ENCODE measurements around the gene HOXC12.

Gene HOXC12

GRCh38 chr12:53931844-53932581, 22.7 kb upstream of the HOXC12 start:
- Histone ChIP-seq H3K14ac (ENCODE audit: low read length) (no peak overlapping the region), H3K4me1 (ENCODE audit: control insufficient read depth in 1 of 2, insufficient read depth in 2 of 2, low read length in 2 of 2) (peaks cover 0 to 6% of the 10 kb centered on the region in 2 experiments), H3K79me2 (ENCODE audit: control insufficient read depth, insufficient read depth, low read length, poor library complexity) (no peaks in the 10 kb centered on the region), H3K79me1 (ENCODE audit: low read length) (no peaks in the 10 kb centered on the region), H3K36me3 (ENCODE audit: control insufficient read depth in 1 of 2, insufficient read depth in 2 of 2, low read length in 2 of 2) (no peaks in the 10 kb centered on the region), H2AK5ac (ENCODE audit: low read length) (no peak overlapping the region), H2BK12ac (ENCODE audit: low read length) (no peak overlapping the region), H3K4me2 (ENCODE audit: low read length) (no peak overlapping the region), H3K4me3 (ENCODE audit: low read depth, low read length) (no peak overlapping the region), H3K9me3 (ENCODE audit: insufficient read depth, low read depth, low read length) (peaks cover 12% of the 10 kb centered on the region), H3K9ac (ENCODE audit: low read length) (no peak overlapping the region), H4K12ac (ENCODE audit: low read depth, low read length) (no peak overlapping the region), H3K4ac (ENCODE audit: low read depth, low read length) (no peak overlapping the region), H2AFZ (ENCODE audit: insufficient read depth, low read length, poor library complexity) (no peak overlapping the region), H3K23ac (ENCODE audit: low read length) (no peak overlapping the region), H3K27ac (ENCODE audit: low read depth, low read length) (no peak overlapping the region), H4K91ac (ENCODE audit: low read depth, low read length) (no peak overlapping the region), H3K27me3 (ENCODE audit: insufficient read depth, low read length) (peaks cover 83% of the 10 kb centered on the region), H2BK120ac (ENCODE audit: insufficient read depth, low read length, poor library complexity) (no peak overlapping the region), H4K8ac (ENCODE audit: low read depth, low read length) (no peak overlapping the region), H2BK5ac (ENCODE audit: low read depth, low read length, poor library complexity) (no peak overlapping the region), H3K18ac (ENCODE audit: low read length) (no peak overlapping the region)
- WGBS (ENCODE audit: extremely low coverage, insufficient coverage, insufficient read length): no CpG with 5 or more reads among the region's 4 CpGs
- DNase-seq: no peak

GRCh38 chr12:53932915-53933314, 21.8 kb upstream of the HOXC12 start:
- H3K18ac ChIP-seq (ENCODE audit: low read length): no peak overlapping the region

GRCh38 chr12:53935383-53936341, 19.0 kb upstream of the HOXC12 start:
- Histone ChIP-seq H4K8ac (ENCODE audit: low read depth, low read length) (no peak overlapping the region), H2BK5ac (ENCODE audit: low read depth, low read length, poor library complexity) (no peak overlapping the region), H3K4me1 (ENCODE audit: control insufficient read depth in 1 of 2, insufficient read depth in 2 of 2, low read length in 2 of 2) (peaks cover 3 to 6% of the 10 kb centered on the region in 2 experiments), H2AFZ (ENCODE audit: insufficient read depth, low read length, poor library complexity) (no peak overlapping the region), H4K91ac (ENCODE audit: low read depth, low read length) (no peak overlapping the region), H3K18ac (ENCODE audit: low read length) (no peak overlapping the region), H3K9me3 (ENCODE audit: insufficient read depth, low read depth, low read length) (peaks cover 6% of the 10 kb centered on the region), H3K23ac (ENCODE audit: low read length) (no peak overlapping the region), H3K14ac (ENCODE audit: low read length) (no peak overlapping the region), H3K4ac (ENCODE audit: low read depth, low read length) (no peak overlapping the region), H3K27me3 (ENCODE audit: insufficient read depth, low read length) (peaks cover 72% of the 10 kb centered on the region), H2BK12ac (ENCODE audit: low read length) (no peak overlapping the region), H3K79me1 (ENCODE audit: low read length) (peaks cover 19% of the 10 kb centered on the region), H3K4me3 (ENCODE audit: low read depth, low read length) (no peak overlapping the region), H4K12ac (ENCODE audit: low read depth, low read length) (no peak overlapping the region), H3K4me2 (ENCODE audit: low read length) (peak overlapping the region; percentile 41), H3K79me2 (ENCODE audit: control insufficient read depth, insufficient read depth, low read length, poor library complexity) (peaks cover 13% of the 10 kb centered on the region), H2AK5ac (ENCODE audit: low read length) (no peak overlapping the region), H2BK120ac (ENCODE audit: insufficient read depth, low read length, poor library complexity) (no peak overlapping the region), H3K36me3 (ENCODE audit: control insufficient read depth in 1 of 2, insufficient read depth in 2 of 2, low read length in 2 of 2) (no peaks in the 10 kb centered on the region), H3K27ac (ENCODE audit: low read depth, low read length) (no peak overlapping the region), H3K9ac (ENCODE audit: low read length) (no peak overlapping the region)
- DNase-seq: no peak
- no CpG with 5 or more reads among the region's 49 CpGs for WGBS (ENCODE audit: extremely low coverage, insufficient coverage, insufficient read length)

More at GRCh38 chr12:53932915-53933314, 21.8 kb upstream of the HOXC12 start:
- H3K27me3 ChIP-seq (ENCODE audit: insufficient read depth, low read length): peaks cover 83% of the 10 kb centered on the region
- no peak overlapping the region for H3K4ac ChIP-seq (ENCODE audit: low read depth, low read length)
- H3K23ac ChIP-seq (ENCODE audit: low read length): no peak overlapping the region
- no peak for DNase-seq
- no peak overlapping the region for H3K14ac ChIP-seq (ENCODE audit: low read length)
- no peak overlapping the region for H4K8ac ChIP-seq (ENCODE audit: low read depth, low read length)
- no peak overlapping the region for H3K27ac ChIP-seq (ENCODE audit: low read depth, low read length)
- H3K9ac ChIP-seq (ENCODE audit: low read length): no peak overlapping the region
- H4K91ac ChIP-seq (ENCODE audit: low read depth, low read length): no peak overlapping the region
- no peaks in the 10 kb centered on the region for H3K79me1 ChIP-seq (ENCODE audit: low read length)
- no peak overlapping the region for H2BK120ac ChIP-seq (ENCODE audit: insufficient read depth, low read length, poor library complexity)
- H3K4me3 ChIP-seq (ENCODE audit: low read depth, low read length): no peak overlapping the region
- H3K79me2 ChIP-seq (ENCODE audit: control insufficient read depth, insufficient read depth, low read length, poor library complexity): no peaks in the 10 kb centered on the region
- peaks cover 12% of the 10 kb centered on the region for H3K9me3 ChIP-seq (ENCODE audit: insufficient read depth, low read depth, low read length)
- H3K4me2 ChIP-seq (ENCODE audit: low read length): no peak overlapping the region
- no peak overlapping the region for H4K12ac ChIP-seq (ENCODE audit: low read depth, low read length)
- no peak overlapping the region for H2BK5ac ChIP-seq (ENCODE audit: low read depth, low read length, poor library complexity)
- H2BK12ac ChIP-seq (ENCODE audit: low read length): no peak overlapping the region
- peaks cover 0 to 3% of the 10 kb centered on the region in 2 experiments for H3K4me1 ChIP-seq (ENCODE audit: control insufficient read depth in 1 of 2, insufficient read depth in 2 of 2, low read length in 2 of 2)
- H2AFZ ChIP-seq (ENCODE audit: insufficient read depth, low read length, poor library complexity): no peak overlapping the region
- H3K36me3 ChIP-seq (ENCODE audit: control insufficient read depth in 1 of 2, insufficient read depth in 2 of 2, low read length in 2 of 2): no peaks in the 10 kb centered on the region
- WGBS (ENCODE audit: extremely low coverage, insufficient coverage, insufficient read length): no CpG with 5 or more reads among the region's 4 CpGs
- no peak overlapping the region for H2AK5ac ChIP-seq (ENCODE audit: low read length)

GRCh38 chr12:53937099-53937498, 17.6 kb upstream of the HOXC12 start:
- H4K12ac ChIP-seq (ENCODE audit: low read depth, low read length): no peak overlapping the region
- peaks cover 21% of the 10 kb centered on the region for H3K79me1 ChIP-seq (ENCODE audit: low read length)

More at GRCh38 chr12:53937099-53937498, 17.6 kb upstream of the HOXC12 start:
- Histone ChIP-seq H3K36me3 (ENCODE audit: control insufficient read depth in 1 of 2, insufficient read depth in 2 of 2, low read length in 2 of 2) (no peaks in the 10 kb centered on the region), H2AK5ac (ENCODE audit: low read length) (no peak overlapping the region), H3K9me3 (ENCODE audit: insufficient read depth, low read depth, low read length) (peaks cover 5% of the 10 kb centered on the region), H4K91ac (ENCODE audit: low read depth, low read length) (no peak overlapping the region), H3K4me2 (ENCODE audit: low read length) (no peak overlapping the region), H2BK12ac (ENCODE audit: low read length) (no peak overlapping the region), H3K27ac (ENCODE audit: low read depth, low read length) (no peak overlapping the region), H3K18ac (ENCODE audit: low read length) (no peak overlapping the region), H2BK5ac (ENCODE audit: low read depth, low read length, poor library complexity) (no peak overlapping the region), H2BK120ac (ENCODE audit: insufficient read depth, low read length, poor library complexity) (no peak overlapping the region), H3K27me3 (ENCODE audit: insufficient read depth, low read length) (peaks cover 64% of the 10 kb centered on the region), H3K23ac (ENCODE audit: low read length) (no peak overlapping the region), H3K14ac (ENCODE audit: low read length) (no peak overlapping the region), H3K4ac (ENCODE audit: low read depth, low read length) (no peak overlapping the region), H3K4me1 (ENCODE audit: control insufficient read depth in 1 of 2, insufficient read depth in 2 of 2, low read length in 2 of 2) (peaks cover 6 to 12% of the 10 kb centered on the region in 2 experiments), H3K9ac (ENCODE audit: low read length) (no peak overlapping the region), H3K4me3 (ENCODE audit: low read depth, low read length) (no peak overlapping the region), H3K79me2 (ENCODE audit: control insufficient read depth, insufficient read depth, low read length, poor library complexity) (peaks cover 14% of the 10 kb centered on the region), H2AFZ (ENCODE audit: insufficient read depth, low read length, poor library complexity) (no peak overlapping the region), H4K8ac (ENCODE audit: low read depth, low read length) (no peak overlapping the region)
- no peak for DNase-seq
- WGBS (ENCODE audit: extremely low coverage, insufficient coverage, insufficient read length): no CpG with 5 or more reads among the region's 12 CpGs
